ENCODE data around the gene SETD2. TPM values are rescaled to one million over a fixed set of nuclear protein-coding genes. Genes with fewer than 3 reads are reported as not detected.
"Not testable (repeated sequence)": the region's sequence is repeated elsewhere in the genome, so short reads cannot be mapped to it uniquely, and the experiment has no call there.

Gene SETD2
- polyA plus RNA-seq, 4 donors: 15.9 to 38.3 (median 18.7) TPM

- WGBS, 3 donors: 92 to 96% (median 95%) methylated on average over 7 of the region's 7 CpGs
- no peak for FAIRE-seq
Observed at GRCh38 chr3:47086071-47086470, 77.8 kb downstream of the SETD2 start.

GRCh38 chr3:47083786-47084185 lies 80.1 kb downstream of the SETD2 start:
- H3K27ac ChIP-seq (ENCODE audit: low read depth in 1 of 3, low read length in 2 of 3): no peak overlapping the region
- DNase-seq (no peak), FAIRE-seq (no peak)
- H3K27me3 ChIP-seq (ENCODE audit: control insufficient read depth in 3 of 3, insufficient read depth in 3 of 3, low read length in 3 of 3): no peaks in the 10 kb centered on the region
- WGBS, 3 donors: 68 to 79% (median 79%) methylated on average over 3 of the region's 3 CpGs
- no peak overlapping the region for H3K4me3 ChIP-seq (ENCODE audit: low read depth in 1 of 3, low read length in 3 of 3)
- H3K9me3 ChIP-seq (ENCODE audit: control insufficient read depth in 2 of 2, insufficient read depth in 1 of 2, low read depth in 1 of 2, low read length in 1 of 2): no peaks in the 10 kb centered on the region
- H3K36me3 ChIP-seq (ENCODE audit: control insufficient read depth in 3 of 3, insufficient read depth in 2 of 3, low read depth in 1 of 3, low read length in 3 of 3): peaks cover 7 to 25% (median 22%) of the 10 kb centered on the region in 3 donors
- H3K4me1 ChIP-seq (ENCODE audit: control insufficient read depth in 3 of 3, insufficient read depth in 2 of 3, low read depth in 1 of 3, low read length in 2 of 3): no peaks in the 10 kb centered on the region

More at GRCh38 chr3:47086071-47086470, 77.8 kb downstream of the SETD2 start:
- Histone ChIP-seq H3K9me3 (ENCODE audit: control insufficient read depth in 2 of 2, insufficient read depth in 1 of 2, low read depth in 1 of 2, low read length in 1 of 2) (no peaks in the 10 kb centered on the region), H3K4me3 (ENCODE audit: low read depth in 1 of 3, low read length in 3 of 3) (no peak overlapping the region), H3K27ac (ENCODE audit: low read depth in 1 of 3, low read length in 2 of 3) (no peak overlapping the region), H3K27me3 (ENCODE audit: control insufficient read depth in 3 of 3, insufficient read depth in 3 of 3, low read length in 3 of 3) (no peaks in the 10 kb centered on the region), H3K4me1 (ENCODE audit: control insufficient read depth in 3 of 3, insufficient read depth in 2 of 3, low read depth in 1 of 3, low read length in 2 of 3) (peaks cover 0 to 5% (median 3%) of the 10 kb centered on the region in 3 donors), H3K36me3 (ENCODE audit: control insufficient read depth in 3 of 3, insufficient read depth in 2 of 3, low read depth in 1 of 3, low read length in 3 of 3) (peaks cover 2 to 30% (median 20%) of the 10 kb centered on the region in 3 donors)
- DNase-seq: no peak

- Histone ChIP-seq H3K4me1 (ENCODE audit: control insufficient read depth in 3 of 3, insufficient read depth in 2 of 3, low read depth in 1 of 3, low read length in 2 of 3) (no peaks in the 10 kb centered on the region), H3K27me3 (ENCODE audit: control insufficient read depth in 3 of 3, insufficient read depth in 3 of 3, low read length in 3 of 3) (no peaks in the 10 kb centered on the region), H3K36me3 (ENCODE audit: control insufficient read depth in 3 of 3, insufficient read depth in 2 of 3, low read depth in 1 of 3, low read length in 3 of 3) (peaks cover 7 to 26% (median 23%) of the 10 kb centered on the region in 3 donors), H3K27ac (ENCODE audit: low read depth in 1 of 3, low read length in 2 of 3) (no peak overlapping the region), H3K4me3 (ENCODE audit: low read depth in 1 of 3, low read length in 3 of 3) (no peak overlapping the region), H3K9me3 (ENCODE audit: control insufficient read depth in 2 of 2, insufficient read depth in 1 of 2, low read depth in 1 of 2, low read length in 1 of 2) (no peaks in the 10 kb centered on the region)
- FAIRE-seq: no peak
- no peak for DNase-seq
- 82 to 98% (median 88%) methylated on average over 1 of the region's 1 CpG for WGBS, 3 donors
Observed at GRCh38 chr3:47082519-47082918, 81.4 kb downstream of the SETD2 start.

- H3K4me3 ChIP-seq (ENCODE audit: low read depth in 1 of 3, low read length in 3 of 3): no peak overlapping the region
- DNase-seq (no peak), FAIRE-seq (no peak)
- no peaks in the 10 kb centered on the region for H3K4me1 ChIP-seq (ENCODE audit: control insufficient read depth in 3 of 3, insufficient read depth in 2 of 3, low read depth in 1 of 3, low read length in 2 of 3)
- H3K9me3 ChIP-seq (ENCODE audit: control insufficient read depth in 2 of 2, insufficient read depth in 1 of 2, low read depth in 1 of 2, low read length in 1 of 2): no peaks in the 10 kb centered on the region
- H3K36me3 ChIP-seq (ENCODE audit: control insufficient read depth in 3 of 3, insufficient read depth in 2 of 3, low read depth in 1 of 3, low read length in 3 of 3): peaks cover 6 to 19% (median 14%) of the 10 kb centered on the region in 3 donors
- no peak overlapping the region for H3K27ac ChIP-seq (ENCODE audit: low read depth in 1 of 3, low read length in 2 of 3)
- H3K27me3 ChIP-seq (ENCODE audit: control insufficient read depth in 3 of 3, insufficient read depth in 3 of 3, low read length in 3 of 3): no peaks in the 10 kb centered on the region
Observed at GRCh38 chr3:47079432-47079831, 84.5 kb downstream of the SETD2 start.

GRCh38 chr3:47073685-47074084 lies 90.2 kb downstream of the SETD2 start:
- FAIRE-seq (no peak), DNase-seq (no peak)
- Histone ChIP-seq H3K4me1 (ENCODE audit: control insufficient read depth in 3 of 3, insufficient read depth in 2 of 3, low read depth in 1 of 3, low read length in 2 of 3) (no peaks in the 10 kb centered on the region), H3K27ac (ENCODE audit: low read depth in 1 of 3, low read length in 2 of 3) (no peak overlapping the region), H3K4me3 (ENCODE audit: low read depth in 1 of 3, low read length in 3 of 3) (no peak overlapping the region), H3K27me3 (ENCODE audit: control insufficient read depth in 3 of 3, insufficient read depth in 3 of 3, low read length in 3 of 3) (no peaks in the 10 kb centered on the region), H3K9me3 (ENCODE audit: control insufficient read depth in 2 of 2, insufficient read depth in 1 of 2, low read depth in 1 of 2, low read length in 1 of 2) (no peaks in the 10 kb centered on the region), H3K36me3 (ENCODE audit: control insufficient read depth in 3 of 3, insufficient read depth in 2 of 3, low read depth in 1 of 3, low read length in 3 of 3) (peaks cover 2 to 15% (median 6%) of the 10 kb centered on the region in 3 donors)
- WGBS, 3 donors: 75 to 89% (median 87%) methylated on average over 2 of the region's 2 CpGs

- H3K9me3 ChIP-seq (ENCODE audit: control insufficient read depth in 2 of 2, insufficient read depth in 1 of 2, low read depth in 1 of 2, low read length in 1 of 2): no peaks in the 10 kb centered on the region
- FAIRE-seq (no peak), DNase-seq (no peak)
- no peaks in the 10 kb centered on the region for H3K27me3 ChIP-seq (ENCODE audit: control insufficient read depth in 3 of 3, insufficient read depth in 3 of 3, low read length in 3 of 3)
- no peaks in the 10 kb centered on the region for H3K4me1 ChIP-seq (ENCODE audit: control insufficient read depth in 3 of 3, insufficient read depth in 2 of 3, low read depth in 1 of 3, low read length in 2 of 3)
- WGBS, 3 donors: 98 to 100% (median 98%) methylated on average over 3 of the region's 3 CpGs
- H3K4me3 ChIP-seq (ENCODE audit: low read depth in 1 of 3, low read length in 3 of 3): no peak overlapping the region
- H3K27ac ChIP-seq (ENCODE audit: low read depth in 1 of 3, low read length in 2 of 3): no peak overlapping the region
- peaks cover 0 to 17% (median 12%) of the 10 kb centered on the region in 3 donors for H3K36me3 ChIP-seq (ENCODE audit: control insufficient read depth in 3 of 3, insufficient read depth in 2 of 3, low read depth in 1 of 3, low read length in 3 of 3)
Observed at GRCh38 chr3:47070770-47071169, 93.1 kb downstream of the SETD2 start.

- not testable (repeated sequence) for H3K4me3 ChIP-seq (ENCODE audit: low read depth in 1 of 3, low read length in 3 of 3); H3K27me3 ChIP-seq (ENCODE audit: control insufficient read depth in 3 of 3, insufficient read depth in 3 of 3, low read length in 3 of 3); DNase-seq; FAIRE-seq; H3K27ac ChIP-seq (ENCODE audit: low read depth in 1 of 3, low read length in 2 of 3); H3K4me1 ChIP-seq (ENCODE audit: control insufficient read depth in 3 of 3, insufficient read depth in 2 of 3, low read depth in 1 of 3, low read length in 2 of 3); H3K9me3 ChIP-seq (ENCODE audit: control insufficient read depth in 2 of 2, insufficient read depth in 1 of 2, low read depth in 1 of 2, low read length in 1 of 2)
- WGBS, 3 donors: 96 to 99% (median 97%) methylated on average over 3 of the region's 3 CpGs
- peaks cover 0 to 21% (median 18%) of the 10 kb centered on the region in 3 donors for H3K36me3 ChIP-seq (ENCODE audit: control insufficient read depth in 3 of 3, insufficient read depth in 2 of 3, low read depth in 1 of 3, low read length in 3 of 3)
Observed at GRCh38 chr3:47066259-47066658, 97.7 kb downstream of the SETD2 start.

GRCh38 chr3:47065681-47066080 lies 98.2 kb downstream of the SETD2 start:
- H3K4me3 ChIP-seq (ENCODE audit: low read depth in 1 of 3, low read length in 3 of 3): no peak overlapping the region
- DNase-seq: peak in 1 of 2 donors; percentile 8
- no peak overlapping the region for H3K27ac ChIP-seq (ENCODE audit: low read depth in 1 of 3, low read length in 2 of 3)
- H3K4me1 ChIP-seq (ENCODE audit: control insufficient read depth in 3 of 3, insufficient read depth in 2 of 3, low read depth in 1 of 3, low read length in 2 of 3): no peaks in the 10 kb centered on the region
- no peaks in the 10 kb centered on the region for H3K9me3 ChIP-seq (ENCODE audit: control insufficient read depth in 2 of 2, insufficient read depth in 1 of 2, low read depth in 1 of 2, low read length in 1 of 2)
- peaks cover 0 to 21% (median 15%) of the 10 kb centered on the region in 3 donors for H3K36me3 ChIP-seq (ENCODE audit: control insufficient read depth in 3 of 3, insufficient read depth in 2 of 3, low read depth in 1 of 3, low read length in 3 of 3)
- FAIRE-seq: no peak
- no peaks in the 10 kb centered on the region for H3K27me3 ChIP-seq (ENCODE audit: control insufficient read depth in 3 of 3, insufficient read depth in 3 of 3, low read length in 3 of 3)

GRCh38 chr3:47065058-47065457 lies 98.9 kb downstream of the SETD2 start:
- Histone ChIP-seq H3K4me3 (ENCODE audit: low read depth in 1 of 3, low read length in 3 of 3) (no peak overlapping the region), H3K27ac (ENCODE audit: low read depth in 1 of 3, low read length in 2 of 3) (no peak overlapping the region), H3K27me3 (ENCODE audit: control insufficient read depth in 3 of 3, insufficient read depth in 3 of 3, low read length in 3 of 3) (no peaks in the 10 kb centered on the region), H3K4me1 (ENCODE audit: control insufficient read depth in 3 of 3, insufficient read depth in 2 of 3, low read depth in 1 of 3, low read length in 2 of 3) (no peaks in the 10 kb centered on the region), H3K9me3 (ENCODE audit: control insufficient read depth in 2 of 2, insufficient read depth in 1 of 2, low read depth in 1 of 2, low read length in 1 of 2) (no peaks in the 10 kb centered on the region), H3K36me3 (ENCODE audit: control insufficient read depth in 3 of 3, insufficient read depth in 2 of 3, low read depth in 1 of 3, low read length in 3 of 3) (peaks cover 0 to 22% (median 15%) of the 10 kb centered on the region in 3 donors)
- FAIRE-seq: no peak
- 86 to 94% (median 88%) methylated on average over 1 of the region's 1 CpG for WGBS, 3 donors
- no peak for DNase-seq
